Testis (tissue), 3 donors: Measurements from ENCODE around the gene DOCK6. TPM values are rescaled to one million over a fixed set of nuclear protein-coding genes. Genes with fewer than 3 reads are reported as not detected.
A peak's percentile ranks its signal among the peaks of the same experiment; 100 is the strongest.
"Not testable (repeated sequence)": the region's sequence is repeated elsewhere in the genome, so short reads cannot be mapped to it uniquely, and the experiment has no call there.

Source experiments
- DNase-seq: peaks from one replicate; pipeline ENCODE4 v3.0.0-alpha.2; 2019
- H3K27ac ChIP-seq, 2 donors: fragments of 200-600 bp; sonication (generic); one replicate each; pipeline ENCODE4 v1.5.1; 2019
- H3K27me3 ChIP-seq: fragments of 200-600 bp; sonication (generic); one replicate; pipeline ENCODE4 v1.5.1; 2019
- H3K36me3 ChIP-seq: fragments of 200-600 bp; sonication (generic); one replicate; pipeline ENCODE4 v1.5.1; 2017; ENCODE audit warnings: low read depth; ENCODE audit errors: missing control alignments
- H3K4me1 ChIP-seq: fragments of 200-600 bp; sonication (generic); one replicate; pipeline ENCODE4 v1.5.1; 2019
- H3K4me3 ChIP-seq, 2 donors: fragments of 200-600 bp; sonication (generic); one replicate each; pipeline ENCODE4 v1.5.1; 2017 to 2019
- H3K9me3 ChIP-seq: fragments of 200-600 bp; sonication (generic); one replicate; pipeline ENCODE4 v1.5.1; 2017
- POLR2A ChIP-seq: fragments of 450-650 bp; IDR thresholded peaks from one replicate; pipeline ENCODE4 v1.6.1; 2017; ENCODE audit warnings: antibody characterized with exemption, mild to moderate bottlenecking, moderate library complexity
- WGBS, 2 donors: methylation state at CpG; one replicate each; pipeline ENCODE4 v1.1.5; 2018; 5-methylcytosine and 5-hydroxymethylcytosine counted together
- intact Hi-C: fragments of 100-400 bp; cut with DNase I; formaldehyde crosslinking; loops from one replicate; pipeline ENCODE4 v1.15.1; 2023; ENCODE audit warnings: low total_unique reads
- polyA plus RNA-seq: library from polyadenylated mRNA; stranded (reverse); fragments of 350-450 nt; fragmentation: Illumina TruSeq; extraction: RNeasy Lipid Tissue Mini Kit (QIAGEN cat#74804); gene quantifications from one replicate; pipeline ENCODE4 v1.2.3, GENCODE V29; 2014; ENCODE audit warnings: low read depth, low replicate concordance; ENCODE audit not compliant: insufficient read depth
- total RNA-seq, 2 donors: library from RNA; depleted of rRNA; stranded (reverse); fragments of >200 nt; gene quantifications; one replicate each; pipeline ENCODE4 v1.2.3, GENCODE V29; 2016
- TF ChIP-seq, protein P1 (sequence below), 3 experiments: fragments of 450-650 bp in 2 of 3; fragments of 200-600 bp in 1 of 3; sonication (generic) in 1 of 3; IDR thresholded peaks; one replicate each; pipeline ENCODE4 v1.5.1; 2016 to 2019; ENCODE audit warnings: antibody characterized with exemption in 3 of 3, mild to moderate bottlenecking in 2 of 3, moderate library complexity in 1 of 3

Gene DOCK6
- total and polyA plus RNA-seq, 3 donors from 2014 or later: 18.4 to 45.0 (median 32.5) TPM

DNA sequence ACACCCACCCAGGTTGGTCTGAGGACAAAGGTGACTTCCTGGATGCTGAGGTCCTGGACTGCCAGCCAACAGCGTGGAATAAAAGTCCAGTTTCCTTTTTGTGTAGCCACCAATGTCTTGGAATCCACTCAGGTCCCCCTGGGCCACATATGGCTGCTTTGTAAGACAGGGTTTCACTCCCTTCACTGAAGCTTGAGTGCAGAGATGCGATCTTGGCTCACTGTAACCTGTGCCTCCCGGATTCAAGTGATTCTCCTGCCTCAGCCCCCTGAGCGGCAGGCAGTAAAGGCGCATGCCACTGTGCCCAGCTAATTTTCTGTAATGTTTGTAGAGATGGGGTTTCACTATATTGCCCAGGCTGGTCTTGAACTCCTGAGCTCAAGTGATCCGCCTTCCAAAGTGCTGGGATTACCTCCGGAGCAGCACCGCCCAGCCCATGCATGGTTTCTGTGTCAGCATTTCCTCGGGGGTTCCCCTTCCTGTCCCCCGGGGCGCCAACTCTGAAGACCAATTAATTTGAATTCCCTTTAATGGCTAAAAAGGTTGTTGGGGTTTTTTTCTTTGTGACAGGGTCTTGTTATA is 82.5 kb downstream of the DOCK6 start:
- H3K27ac ChIP-seq: peak overlapping the region; percentile 39 to 66
- DNase-seq: no peak
- TF ChIP-seq, protein P1, sequence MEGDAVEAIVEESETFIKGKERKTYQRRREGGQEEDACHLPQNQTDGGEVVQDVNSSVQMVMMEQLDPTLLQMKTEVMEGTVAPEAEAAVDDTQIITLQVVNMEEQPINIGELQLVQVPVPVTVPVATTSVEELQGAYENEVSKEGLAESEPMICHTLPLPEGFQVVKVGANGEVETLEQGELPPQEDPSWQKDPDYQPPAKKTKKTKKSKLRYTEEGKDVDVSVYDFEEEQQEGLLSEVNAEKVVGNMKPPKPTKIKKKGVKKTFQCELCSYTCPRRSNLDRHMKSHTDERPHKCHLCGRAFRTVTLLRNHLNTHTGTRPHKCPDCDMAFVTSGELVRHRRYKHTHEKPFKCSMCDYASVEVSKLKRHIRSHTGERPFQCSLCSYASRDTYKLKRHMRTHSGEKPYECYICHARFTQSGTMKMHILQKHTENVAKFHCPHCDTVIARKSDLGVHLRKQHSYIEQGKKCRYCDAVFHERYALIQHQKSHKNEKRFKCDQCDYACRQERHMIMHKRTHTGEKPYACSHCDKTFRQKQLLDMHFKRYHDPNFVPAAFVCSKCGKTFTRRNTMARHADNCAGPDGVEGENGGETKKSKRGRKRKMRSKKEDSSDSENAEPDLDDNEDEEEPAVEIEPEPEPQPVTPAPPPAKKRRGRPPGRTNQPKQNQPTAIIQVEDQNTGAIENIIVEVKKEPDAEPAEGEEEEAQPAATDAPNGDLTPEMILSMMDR (IDR thresholded peaks at IDR 0.05): no peak
- no peak for TF ChIP-seq POLR2A
- H3K4me3 ChIP-seq: no peak overlapping the region
- H3K4me1 ChIP-seq: peaks cover 8% of the 10 kb centered on the region
- H3K27me3 ChIP-seq: no peaks in the 10 kb centered on the region
- no peaks in the 10 kb centered on the region for H3K36me3 ChIP-seq
- intact Hi-C loops: no loop called here
- no peaks in the 10 kb centered on the region for H3K9me3 ChIP-seq
- 56 to 67% methylated on average over 11 of the region's 11 CpGs for WGBS, 2 donors

- WGBS, 2 donors: 85 to 89% methylated on average over 9 of the region's 9 CpGs
- intact Hi-C loops, H3K4me3 ChIP-seq, DNase-seq, H3K4me1 ChIP-seq, H3K36me3 ChIP-seq, H3K9me3 ChIP-seq, H3K27me3 ChIP-seq: not testable (repeated sequence)
- peak overlapping the region in 1 of 2 donors; percentile 66 for H3K27ac ChIP-seq
These were observed 83.2 kb downstream of the DOCK6 start for GRCh38 chr19:11179145-11179465.

DNA sequence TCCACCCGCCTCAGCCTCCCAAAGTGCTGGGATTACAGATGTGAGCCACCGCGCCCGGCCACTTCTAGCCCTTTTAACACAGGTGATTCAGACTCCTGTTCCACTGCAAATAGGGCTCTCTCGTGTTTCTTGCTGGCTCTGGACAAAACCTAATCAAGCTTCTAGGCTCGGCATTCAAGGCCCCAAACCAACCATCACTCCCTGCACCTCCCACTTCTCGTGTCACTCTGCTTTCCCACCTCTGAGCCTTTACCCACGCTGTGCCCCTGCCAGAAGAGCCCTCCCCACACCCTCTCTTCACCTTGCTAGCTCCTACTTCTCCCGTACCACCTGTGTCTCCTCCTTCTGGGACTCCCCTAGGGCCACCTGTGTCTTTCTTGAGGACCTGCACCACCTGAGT is 84.7 kb downstream of the DOCK6 start:
- no peak for DNase-seq
- TF ChIP-seq, protein P1 (IDR thresholded peaks at IDR 0.05): no peak
- TF ChIP-seq POLR2A: no peak
- no peak overlapping the region for H3K27ac ChIP-seq
- 93 to 94% methylated on average over 9 of the region's 9 CpGs for WGBS, 2 donors
- peaks cover 8% of the 10 kb centered on the region for H3K4me1 ChIP-seq
- H3K4me3 ChIP-seq: no peak overlapping the region
- intact Hi-C loops: no loop called here
- no peaks in the 10 kb centered on the region for H3K27me3 ChIP-seq
- H3K36me3 ChIP-seq: no peaks in the 10 kb centered on the region
- H3K9me3 ChIP-seq: no peaks in the 10 kb centered on the region

DNA sequence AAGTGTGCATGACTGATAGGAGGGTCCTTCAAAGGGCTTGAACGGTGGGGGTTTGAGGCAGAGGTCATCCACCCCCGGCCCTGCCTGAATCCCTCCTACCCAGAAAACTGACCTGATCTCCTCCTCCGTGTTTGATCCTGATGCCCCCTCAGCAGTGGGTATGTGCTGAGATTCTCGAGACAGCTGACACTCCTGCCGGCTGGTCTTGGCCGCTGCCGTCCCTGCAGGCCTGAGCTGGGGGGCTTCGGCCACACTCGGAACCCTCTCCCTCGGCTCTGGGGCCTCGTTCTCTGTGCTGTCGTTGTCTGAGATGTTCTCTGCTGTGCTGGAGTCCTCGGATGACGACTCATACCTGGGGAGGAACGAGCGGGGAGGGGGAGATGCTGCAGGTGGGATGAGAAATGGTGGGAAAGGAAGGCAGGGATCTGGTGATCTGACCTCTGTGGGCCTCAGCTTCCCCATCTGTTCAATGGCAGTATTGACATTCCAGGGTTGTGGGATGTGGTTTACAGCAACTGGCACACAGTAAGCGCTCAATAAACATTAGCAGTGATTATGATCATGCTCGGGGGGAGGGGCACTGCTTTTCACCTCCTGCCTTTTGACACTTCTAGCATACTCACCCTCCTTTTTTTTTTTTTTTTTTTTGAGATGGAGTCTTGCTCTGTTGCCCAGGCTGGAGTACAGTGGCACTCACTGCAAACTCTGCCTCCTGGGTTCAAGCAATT is 85.7 kb downstream of the DOCK6 start:
- no peak overlapping the region for H3K4me3 ChIP-seq
- H3K27ac ChIP-seq: no peak overlapping the region
- H3K9me3 ChIP-seq: no peaks in the 10 kb centered on the region
- WGBS, 2 donors: 85 to 93% methylated on average over 18 of the region's 18 CpGs
- no peak for TF ChIP-seq POLR2A
- TF ChIP-seq, protein P1 (IDR thresholded peaks at IDR 0.05): no peak
- intact Hi-C loops: no loop called here
- H3K27me3 ChIP-seq: no peaks in the 10 kb centered on the region
- DNase-seq: no peak
- H3K36me3 ChIP-seq: no peaks in the 10 kb centered on the region
- H3K4me1 ChIP-seq: peaks cover 8% of the 10 kb centered on the region

- 87 to 88% methylated on average over 7 of the region's 7 CpGs for WGBS, 2 donors
- Histone ChIP-seq H3K4me3 (no peak overlapping the region), H3K27ac (no peak overlapping the region), H3K27me3 (no peaks in the 10 kb centered on the region), H3K36me3 (no peaks in the 10 kb centered on the region), H3K9me3 (no peaks in the 10 kb centered on the region), H3K4me1 (peaks cover 8% of the 10 kb centered on the region)
- intact Hi-C loops: no loop called here
- TF ChIP-seq POLR2A: no peak
- TF ChIP-seq, protein P1 (IDR thresholded peaks at IDR 0.05): no peak
- DNase-seq: no peak
These were observed 86.4 kb downstream of the DOCK6 start for GRCh38 chr19:11175920-11176319.
